Activated T-cell treated with anti-CD3 and anti-CD28 coated beads, Interleukin-2, amount 50 U/mL, for 1 hour (primary cell): ENCODE data around the gene PRSS38.
A peak's percentile ranks its signal among the peaks of the same experiment; 100 is the strongest.

ENCODE experiments used
- DNase-seq: peaks from one replicate; pipeline ENCODE4 v3.0.0-alpha.2; 2020

PRSS38 gene

DNA sequence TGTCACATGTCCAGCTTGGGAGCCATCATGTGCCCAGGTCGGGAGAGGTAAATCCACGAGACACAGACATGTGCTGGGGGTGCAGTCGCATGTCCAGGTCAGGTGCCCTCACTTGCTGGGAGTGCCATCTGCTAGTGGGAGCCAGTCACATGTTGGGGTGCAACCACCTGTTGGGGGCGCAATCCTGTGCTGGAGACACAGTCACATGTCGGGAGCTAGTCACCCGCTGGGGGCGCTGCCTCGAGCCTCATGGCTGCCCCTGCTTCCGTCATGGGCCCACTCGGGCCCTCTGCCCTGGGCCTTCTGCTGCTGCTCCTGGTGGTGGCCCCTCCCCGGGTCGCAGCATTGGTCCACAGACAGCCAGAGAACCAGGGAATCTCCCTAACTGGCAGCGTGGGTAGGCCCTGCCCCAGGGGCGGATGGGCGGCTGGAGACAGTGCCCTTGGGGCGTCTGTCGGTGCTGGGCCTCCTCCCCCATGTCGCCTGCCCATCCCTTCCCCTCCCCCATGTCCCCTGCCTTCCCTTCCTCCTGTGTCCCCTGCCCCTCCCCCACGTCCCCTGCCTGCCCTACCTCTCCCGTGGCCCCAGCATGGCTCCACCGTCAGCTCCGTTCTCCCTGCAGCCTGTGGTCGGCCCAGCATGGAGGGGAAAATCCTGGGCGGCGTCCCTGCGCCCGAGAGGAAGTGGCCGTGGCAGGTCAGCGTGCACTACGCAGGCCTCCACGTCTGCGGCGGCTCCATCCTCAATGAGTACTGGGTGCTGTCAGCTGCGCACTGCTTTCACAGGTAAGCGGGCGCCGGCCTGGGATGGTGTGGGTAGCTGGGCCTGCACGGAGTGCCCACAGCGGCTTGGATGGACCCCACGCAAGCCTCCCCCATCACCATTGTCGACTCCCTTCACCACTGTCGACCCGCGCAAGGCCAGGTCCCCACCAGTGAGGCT, at the start of gene PRSS38:
PRSS38 (plus strand) TSS at position 208 of the 942 bp plus-strand sequence; CDS start at position 250, 42 bp downstream.
- DNase-seq = no peak

DNA sequence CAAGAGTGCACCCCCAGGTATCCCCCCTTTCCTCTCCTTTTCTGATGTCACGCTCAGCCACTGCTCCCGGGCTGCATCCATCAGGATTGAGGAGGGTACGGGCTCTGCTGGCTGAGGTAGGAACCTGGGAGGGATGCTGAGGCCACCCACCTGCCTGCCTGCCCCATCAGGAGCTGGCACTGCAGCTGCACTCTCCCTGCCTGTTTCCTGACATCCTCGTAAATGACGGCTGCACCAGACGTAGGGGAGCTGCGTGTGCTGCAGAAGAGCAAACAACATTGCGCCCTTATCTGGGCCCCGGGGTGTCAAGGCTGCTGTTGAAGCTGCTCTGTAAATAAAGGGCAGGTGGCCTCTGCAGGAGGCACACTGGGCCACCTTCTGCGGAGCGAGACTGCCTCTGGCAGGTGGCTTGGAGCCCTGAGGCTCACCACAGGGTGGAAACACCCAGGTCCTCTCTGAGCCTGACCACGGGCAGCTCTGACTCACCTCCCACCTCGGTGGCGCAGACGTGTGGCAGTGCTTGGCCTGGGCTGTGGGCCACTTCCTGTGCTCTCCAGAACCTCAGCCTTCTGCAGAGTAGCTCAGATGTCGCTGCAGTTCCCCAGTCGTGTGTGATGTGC, 49.4 kb upstream of the PRSS38 start:
- DNase-seq = peak; percentile 73

DNA sequence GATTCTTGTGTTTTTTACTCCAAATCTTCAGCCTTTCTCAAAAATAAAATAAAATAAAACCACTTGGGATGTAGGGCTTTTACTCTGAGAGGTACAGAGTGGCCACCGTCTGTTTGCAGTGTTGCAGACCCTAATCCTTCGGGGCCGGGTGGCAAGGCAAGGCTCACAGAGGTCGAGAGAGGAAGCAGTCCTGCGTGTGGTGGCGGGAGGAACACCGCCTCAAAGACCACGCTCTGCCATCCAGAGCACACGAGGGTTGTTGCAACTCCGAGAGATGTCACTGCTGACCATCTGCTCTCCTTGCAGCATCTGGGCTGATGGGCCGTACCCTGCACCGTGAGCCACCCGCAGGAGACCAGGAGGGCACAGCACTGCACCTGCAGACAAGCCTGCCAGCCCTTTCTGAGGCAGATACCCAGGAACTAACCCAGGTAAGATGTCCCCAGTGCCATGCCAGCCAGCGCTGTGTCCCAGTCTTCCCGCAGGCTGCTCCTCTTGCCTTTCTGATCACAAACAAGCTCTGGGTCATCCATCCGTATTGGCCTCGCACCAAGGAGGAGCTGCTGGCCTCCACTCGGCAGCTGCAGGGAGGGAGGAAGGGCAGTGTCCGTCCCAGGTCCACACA, 48.7 kb upstream of the PRSS38 start:
- no peak for DNase-seq

DNA sequence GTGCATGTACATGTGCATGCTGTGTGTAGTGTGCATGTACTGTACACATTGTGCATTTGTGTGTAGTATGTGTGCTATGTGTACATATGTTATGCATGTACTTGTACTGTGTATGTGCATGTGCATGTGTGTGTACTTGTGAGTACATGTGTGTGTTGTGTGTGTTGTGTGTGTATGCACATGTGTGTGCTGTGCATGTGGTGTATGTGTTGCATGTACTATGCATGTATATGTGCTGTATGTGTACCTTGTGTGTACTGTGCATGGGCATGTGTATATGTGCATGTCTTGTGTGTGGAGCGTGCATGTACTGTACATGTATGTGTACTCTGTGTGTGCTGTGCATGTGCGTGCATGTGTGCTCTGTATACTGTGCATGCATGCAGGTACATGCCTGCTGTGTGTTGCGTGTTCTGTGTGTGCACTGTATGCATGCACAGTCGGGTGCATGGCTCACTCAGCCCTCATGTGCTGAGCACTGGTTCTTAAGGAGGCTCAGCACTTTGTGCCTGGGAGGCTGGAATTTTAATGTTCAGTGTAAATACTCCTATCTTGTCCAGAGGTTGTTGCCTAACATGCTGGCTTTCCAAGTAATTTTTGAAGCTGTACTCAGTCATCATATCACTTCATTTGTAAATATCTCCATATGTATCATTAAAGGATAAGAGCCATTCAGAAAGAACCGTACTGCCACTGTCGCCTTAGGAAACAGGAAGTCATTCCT, 47.9 kb upstream of the PRSS38 start:
- no peak for DNase-seq

DNA sequence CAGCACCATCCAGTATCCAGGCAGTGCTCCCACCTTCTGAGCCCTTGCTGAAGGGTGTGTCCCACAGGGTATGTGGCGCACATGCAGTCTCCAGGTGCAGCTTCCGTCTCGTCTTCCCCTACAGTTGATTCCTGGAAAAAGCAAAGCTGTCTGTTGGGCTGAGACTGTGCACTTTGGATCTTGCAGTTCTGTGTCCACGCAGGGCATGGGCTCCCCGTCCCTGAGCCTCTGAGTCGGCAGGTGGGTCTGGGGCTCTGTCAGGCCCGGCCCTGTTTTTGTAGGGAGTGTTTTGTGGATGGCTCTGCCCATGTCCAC, 47.4 kb upstream of the PRSS38 start:
- no peak for DNase-seq

DNA sequence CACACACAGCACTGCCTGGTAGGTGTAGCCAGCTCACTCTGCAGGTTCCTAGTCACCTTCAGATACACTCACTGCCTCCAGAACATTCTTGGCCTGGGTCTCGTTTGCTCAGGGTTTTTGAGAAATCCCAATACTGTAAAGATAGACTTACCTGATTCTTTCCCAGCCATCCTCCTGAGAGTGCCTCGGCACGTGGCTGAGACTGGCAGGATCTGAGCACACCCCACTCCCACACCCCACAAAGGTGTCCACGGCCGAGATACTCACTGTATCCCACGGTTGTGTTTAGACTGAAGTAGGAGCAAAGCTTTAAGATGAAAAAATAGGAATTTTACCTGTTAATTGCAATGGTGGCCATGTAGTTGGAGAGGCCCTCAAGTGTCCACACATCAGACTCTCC, 46.8 kb upstream of the PRSS38 start:
- DNase-seq = no peak

DNA sequence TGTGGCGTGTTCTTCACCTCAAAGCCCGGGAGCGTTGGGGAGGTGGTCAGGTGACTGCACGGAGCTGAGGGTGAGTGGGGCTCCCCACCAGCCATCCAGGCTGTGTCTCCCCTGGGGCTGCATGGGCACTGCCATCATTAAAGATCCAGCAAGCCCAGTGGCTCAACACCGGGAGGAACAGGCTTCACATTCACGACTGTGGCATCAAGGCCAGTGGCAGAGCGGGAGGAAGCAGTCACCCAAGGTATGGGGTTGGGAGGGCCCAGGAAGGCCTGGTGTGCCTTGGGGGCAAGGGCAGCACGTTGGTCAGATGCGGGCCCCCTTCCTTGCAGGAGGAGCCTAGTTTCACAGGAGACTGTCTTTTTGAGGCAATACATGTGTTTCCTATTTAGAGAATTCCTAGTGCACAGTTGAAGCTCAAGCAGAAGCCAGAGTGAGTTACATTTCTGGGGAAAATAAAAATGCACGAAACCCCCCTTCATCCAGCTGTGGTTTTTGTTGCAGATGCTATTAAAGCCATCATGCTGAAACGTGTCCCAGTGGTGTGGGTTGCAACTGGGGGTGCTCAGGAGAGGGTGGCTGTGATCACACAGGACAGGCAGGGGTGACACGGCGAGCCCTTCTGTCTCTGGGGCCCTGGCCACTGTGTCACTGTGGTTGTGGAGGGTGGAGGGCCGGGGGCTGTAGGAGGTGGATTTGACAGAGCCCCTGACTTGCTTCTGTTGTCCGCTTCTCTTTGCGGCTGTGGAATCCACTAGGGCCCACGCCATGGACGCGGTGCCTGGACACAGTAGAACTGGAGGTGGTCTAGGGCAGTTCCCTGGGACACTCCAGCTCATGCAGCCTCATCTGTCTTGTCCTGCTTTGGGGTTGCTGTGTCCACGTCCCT, 46.2 kb upstream of the PRSS38 start:
- no peak for DNase-seq

DNA sequence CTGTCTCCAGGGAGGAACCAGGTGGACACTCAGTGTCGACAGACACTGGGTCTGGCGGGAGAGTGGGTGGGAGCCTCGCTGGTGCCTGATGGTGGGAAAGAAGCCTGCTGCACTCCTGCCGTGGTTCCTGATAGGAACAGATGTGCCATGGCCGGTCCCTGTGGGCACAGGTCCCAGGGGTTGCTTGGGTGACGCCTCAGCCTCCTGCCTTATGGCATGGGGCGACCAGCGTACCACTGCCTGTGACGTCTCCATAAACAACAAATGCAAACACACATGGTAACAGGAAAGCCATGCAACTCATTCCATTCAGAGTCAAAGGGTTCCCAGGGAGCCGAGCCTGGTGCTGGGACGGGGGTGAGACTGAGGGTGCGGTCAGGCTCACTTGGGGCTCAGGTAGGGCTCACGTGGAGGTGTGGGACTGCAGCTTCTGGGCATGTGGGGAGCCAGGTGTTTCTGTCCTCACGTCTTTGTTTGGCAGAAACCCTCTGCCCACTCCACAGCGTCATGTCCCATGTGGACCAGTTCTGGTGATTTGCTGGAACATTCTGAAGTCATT, 45.5 kb upstream of the PRSS38 start:
- DNase-seq = no peak

DNA sequence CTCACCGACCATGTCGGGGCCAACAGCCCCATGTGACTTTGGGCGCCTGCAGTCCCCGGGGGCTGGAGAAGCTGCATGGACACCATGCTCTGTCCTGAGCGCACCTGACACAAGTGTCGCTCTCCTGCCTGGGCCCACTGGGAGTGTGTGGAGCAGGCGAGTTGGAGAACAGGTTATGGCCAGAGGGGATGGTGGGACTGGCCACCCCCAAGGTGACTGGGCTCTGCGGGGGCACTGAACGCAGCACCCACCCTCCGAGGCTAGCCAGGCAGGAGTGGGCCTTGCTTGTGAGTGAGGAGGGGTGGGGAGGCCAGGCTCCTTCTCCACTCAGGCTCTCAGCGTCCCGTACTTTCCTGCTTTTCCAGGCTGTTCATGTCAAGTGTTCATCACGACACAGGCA, 44.7 kb upstream of the PRSS38 start:
- no peak for DNase-seq

DNA sequence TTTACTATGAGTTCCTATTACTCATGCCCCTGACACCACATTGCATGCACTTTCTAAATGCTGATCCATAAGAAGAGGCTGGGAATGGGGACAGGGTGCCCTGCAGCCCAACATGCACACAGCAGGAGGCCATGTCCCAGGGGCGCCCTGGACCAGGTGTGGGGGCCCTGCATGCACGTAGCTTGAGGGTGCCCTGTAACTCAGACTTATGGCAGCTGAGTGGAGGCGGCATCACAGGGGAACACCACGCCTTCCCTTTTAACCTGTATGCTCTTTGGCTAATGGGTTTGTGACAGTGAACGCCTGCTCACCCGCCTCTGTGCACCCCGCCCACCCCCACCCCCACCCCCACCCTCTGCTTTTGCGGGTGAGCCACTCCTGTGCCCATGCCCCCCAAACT, 44.1 kb upstream of the PRSS38 start:
- no peak for DNase-seq

DNA sequence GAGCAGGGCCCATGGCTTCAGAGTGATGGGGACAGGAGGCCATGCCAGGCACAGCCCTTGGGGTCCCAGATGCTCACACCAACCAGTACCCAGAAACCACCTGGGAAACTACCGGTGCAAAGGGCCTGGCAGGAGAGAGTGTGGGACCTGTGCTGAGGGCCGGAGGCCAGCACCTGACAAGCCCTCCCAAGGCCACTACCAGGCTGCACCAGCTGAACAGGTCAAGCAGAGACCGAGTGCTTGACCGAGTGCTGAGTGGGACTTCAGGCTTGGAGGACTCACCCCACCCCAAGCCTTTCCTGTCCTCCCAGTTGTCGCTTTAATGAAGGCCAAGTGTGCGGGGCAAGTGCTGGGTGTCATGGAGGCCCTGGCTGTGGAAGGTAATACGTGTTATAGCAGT, 43.7 kb upstream of the PRSS38 start:
- no peak for DNase-seq

DNA sequence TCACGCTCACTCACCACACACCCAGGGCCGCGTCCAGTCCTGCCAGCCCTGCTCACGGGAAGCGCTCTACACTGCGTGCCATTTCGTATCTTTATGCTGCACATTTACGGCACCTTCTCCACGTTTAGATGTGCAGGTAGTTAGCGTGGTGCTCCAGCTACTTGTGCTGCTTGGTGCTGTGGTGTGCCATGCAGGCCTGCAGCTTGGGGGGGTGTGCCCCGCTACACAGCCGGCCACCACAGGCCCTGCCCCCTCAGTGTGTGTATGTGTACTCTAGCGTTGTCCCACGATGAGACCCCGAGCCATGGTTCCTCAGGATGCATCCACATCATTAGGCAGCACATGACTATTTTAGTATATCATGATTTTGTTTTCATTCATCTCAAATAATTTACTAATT, 41.9 kb upstream of the PRSS38 start:
- DNase-seq = no peak

DNA sequence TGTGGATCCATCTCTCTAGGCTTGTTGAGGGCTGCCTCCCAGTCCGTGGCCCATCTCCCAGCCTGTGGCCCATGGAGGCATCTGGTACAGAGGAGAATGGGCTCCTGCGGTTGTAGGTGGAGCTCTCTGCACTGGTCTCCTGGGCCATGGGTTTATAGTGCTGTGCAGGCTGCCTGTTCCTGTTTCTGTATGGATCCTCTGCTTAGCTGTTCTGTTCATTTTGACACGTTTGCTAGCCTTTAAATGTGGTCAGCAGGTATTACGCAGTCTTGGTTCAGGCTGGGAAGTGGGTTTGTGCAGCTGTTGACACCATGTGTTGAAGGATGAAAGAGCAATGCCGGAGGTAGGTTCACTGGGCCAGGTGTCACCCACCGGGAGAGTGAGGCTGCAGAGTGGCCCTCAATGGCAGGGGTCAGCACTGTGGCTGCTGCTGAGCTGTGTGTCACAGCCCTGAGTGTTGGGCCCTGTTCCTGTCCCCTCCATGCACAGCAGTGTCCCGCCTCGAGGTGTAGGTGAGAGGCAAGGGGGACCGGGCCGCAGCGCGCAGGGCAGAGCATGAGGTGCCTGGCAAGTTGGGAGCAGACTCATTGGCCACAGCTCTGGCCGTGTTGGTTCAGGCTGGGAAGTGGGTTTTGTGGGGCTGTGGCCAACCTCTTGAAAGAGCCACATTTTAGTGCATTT, 41.3 kb upstream of the PRSS38 start:
- DNase-seq = no peak

DNA sequence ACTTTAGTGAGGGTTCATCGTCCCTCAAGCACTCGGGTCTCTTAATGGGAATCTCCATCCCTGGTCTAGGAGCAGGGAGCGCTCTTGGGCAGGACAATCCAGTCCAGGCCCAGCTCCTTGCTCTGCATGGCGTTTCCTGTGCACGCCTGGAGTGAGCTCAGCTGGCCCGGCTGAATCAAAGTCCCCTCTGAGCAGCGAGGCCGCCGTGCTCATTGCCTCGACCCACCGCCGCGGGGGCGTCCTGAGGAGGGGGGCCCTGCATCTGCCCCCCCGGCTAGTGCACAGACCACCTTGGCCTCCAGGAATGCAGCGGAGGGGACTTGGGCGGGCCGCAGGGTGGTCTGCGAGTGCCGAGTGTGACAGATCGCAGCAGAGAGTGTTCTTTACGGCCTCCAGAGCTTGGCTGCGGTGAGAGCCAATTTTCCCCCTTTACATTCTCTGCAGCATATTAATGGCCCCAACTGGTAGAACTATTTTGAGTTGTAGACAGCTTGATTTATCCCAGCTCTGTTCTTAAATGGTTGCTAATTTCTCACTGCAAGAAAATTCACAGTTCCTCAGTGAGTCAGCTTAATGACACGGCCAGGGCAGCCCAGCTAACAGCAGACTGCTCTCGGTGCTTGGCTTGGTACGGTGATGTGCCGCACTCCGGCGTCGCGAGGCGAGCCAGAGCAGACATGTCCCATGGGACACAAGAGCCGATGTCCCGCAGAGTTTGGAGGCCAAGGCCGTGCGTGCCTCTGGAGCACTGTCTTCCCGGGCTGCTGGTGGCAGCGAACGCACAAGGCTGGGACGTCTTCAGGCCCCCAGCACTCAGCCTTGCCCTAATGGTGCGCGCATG, 40.4 kb upstream of the PRSS38 start:
- DNase-seq = no peak

DNA sequence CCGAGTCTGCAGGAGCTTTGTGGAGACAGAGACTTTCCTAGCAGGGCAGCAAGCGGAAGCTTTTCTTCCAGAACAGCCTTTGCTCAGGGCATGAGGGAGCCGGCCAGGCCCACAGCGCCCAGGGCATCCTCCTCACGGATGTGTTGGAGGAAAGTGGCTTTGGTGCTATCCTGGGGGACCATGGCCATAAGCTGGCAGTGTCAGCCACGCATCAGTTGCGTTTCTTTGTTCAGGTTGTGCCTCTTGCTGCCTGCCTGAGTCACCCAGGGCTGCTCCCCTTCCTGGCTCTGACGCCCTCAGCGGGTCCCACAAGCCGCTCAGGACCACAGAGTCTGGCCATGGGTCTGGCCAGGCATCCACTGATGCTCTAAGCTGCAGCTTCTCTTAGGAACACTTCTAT, 39.6 kb upstream of the PRSS38 start:
- no peak for DNase-seq

DNA sequence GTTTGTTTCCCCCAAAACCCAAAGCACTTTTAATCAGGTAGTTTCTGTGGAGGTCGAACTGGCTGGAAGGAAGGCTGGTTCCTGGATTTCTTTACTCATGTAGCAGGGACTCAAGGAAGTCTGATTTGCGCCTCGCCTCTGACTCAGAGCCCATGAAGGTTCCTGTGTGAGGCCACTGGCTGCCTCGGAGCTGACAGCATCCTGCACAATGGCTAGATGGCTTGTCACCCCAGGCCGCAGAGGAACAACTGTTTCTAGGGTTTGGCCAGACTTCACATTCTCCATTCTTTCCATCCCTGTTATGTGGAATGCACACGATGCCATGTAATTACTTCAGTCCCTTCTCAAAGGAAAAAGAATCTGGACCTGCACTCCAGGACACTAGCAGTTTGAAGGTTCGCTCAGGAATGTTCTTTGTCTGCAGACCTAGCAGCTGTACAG, 39.1 kb upstream of the PRSS38 start:
- no peak for DNase-seq

DNA sequence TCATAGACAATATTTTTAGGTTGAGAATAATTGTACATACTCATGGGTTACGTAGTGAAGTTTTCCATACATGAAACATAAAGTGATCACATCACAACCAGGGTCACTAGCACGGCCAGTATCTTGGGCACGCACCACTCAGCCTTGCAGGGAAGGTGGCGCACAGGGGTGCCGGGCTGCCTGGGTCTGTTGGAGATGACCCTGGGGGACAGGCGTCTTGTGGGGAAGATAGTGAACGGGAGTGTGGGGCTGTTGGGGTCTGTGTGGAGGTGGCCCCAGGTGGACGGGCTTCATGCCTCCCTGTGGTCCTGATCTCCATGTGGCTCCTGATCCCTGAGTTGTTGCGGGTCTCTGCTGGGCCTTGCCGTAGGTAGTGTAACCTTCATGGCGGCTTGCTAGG, 38.3 kb upstream of the PRSS38 start:
- DNase-seq = no peak

DNA sequence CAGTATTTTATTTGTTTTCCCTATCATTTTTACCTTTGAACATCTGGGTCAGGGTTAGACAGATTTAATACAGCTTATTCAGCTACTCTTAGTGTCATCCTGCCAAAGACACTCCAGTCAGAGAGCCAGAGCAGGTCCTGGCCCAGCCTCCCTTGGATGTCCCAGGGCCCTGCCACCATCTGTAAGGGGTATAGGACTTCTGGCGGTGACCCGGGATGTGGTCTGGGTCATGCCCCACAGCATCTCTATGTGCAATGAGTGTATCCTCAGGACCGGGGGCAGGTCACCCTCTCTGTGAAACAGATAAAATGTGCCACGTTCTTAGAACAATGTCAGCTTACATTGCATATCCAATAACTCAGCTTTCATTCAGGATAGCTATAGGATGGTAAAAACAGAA, 37.8 kb upstream of the PRSS38 start:
- DNase-seq = no peak

DNA sequence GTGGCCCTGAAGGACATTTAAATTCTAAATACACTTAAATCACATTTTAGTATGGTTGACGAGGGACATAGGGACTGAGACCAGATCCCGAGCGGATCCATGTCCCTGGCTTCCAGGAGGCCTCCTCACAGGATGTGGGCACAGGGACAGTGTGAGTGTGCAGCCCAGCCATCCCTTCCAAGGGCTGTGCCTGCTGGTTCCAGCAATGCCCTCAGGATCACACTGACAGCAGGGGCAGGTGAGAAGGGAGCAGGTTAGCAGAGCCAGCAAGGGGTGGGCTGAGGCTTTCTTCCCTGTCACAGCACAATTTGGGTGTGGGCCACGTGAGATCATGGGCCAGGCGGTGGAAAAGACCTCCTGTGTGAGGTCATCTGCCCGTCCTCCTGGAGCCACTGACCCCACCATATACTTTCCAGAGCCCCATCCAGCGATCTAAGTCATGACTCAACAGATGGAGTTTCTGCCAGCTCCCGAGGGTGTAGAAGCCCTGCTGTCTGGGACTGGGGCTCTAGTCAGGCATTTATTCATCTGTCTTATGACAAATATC, 37.0 kb upstream of the PRSS38 start:
- DNase-seq = no peak

DNA sequence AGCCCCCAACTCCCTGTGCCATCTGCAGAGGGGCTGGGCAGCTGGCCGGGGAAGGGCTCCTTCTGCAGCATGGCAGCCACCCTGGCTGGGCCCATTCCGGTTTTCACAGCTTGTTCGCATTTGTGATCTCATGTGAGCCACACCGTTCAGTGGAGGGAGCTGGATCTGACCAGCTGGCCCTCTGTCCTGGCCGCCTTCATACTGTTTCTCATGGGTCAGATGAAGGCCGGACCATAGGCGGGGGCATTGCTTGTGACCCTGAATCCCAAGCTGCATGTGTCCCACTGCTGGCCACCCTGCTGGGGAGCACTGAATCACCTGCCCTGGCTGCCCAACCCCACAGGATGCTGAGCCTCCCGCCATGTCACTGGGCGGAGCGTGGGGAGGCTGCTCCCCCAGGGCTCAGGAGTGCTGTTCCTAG, 36.4 kb upstream of the PRSS38 start:
- no peak for DNase-seq
